Type B pancreatic cell (in vitro differentiated cells): ENCODE measurements around the gene SLC45A3. TPM values are rescaled to one million over a fixed set of nuclear protein-coding genes. Genes with fewer than 3 reads are reported as not detected.

Experiments used
- DNase-seq: peaks from one replicate; pipeline ENCODE4 v3.0.0; 2021; ENCODE audit warnings: mixed read lengths; ENCODE audit not compliant: unreplicated experiment; ENCODE audit errors: extremely low spot score
- H3K27ac Mint-ChIP-seq: 2 replicates; pipeline ENCODE4 v1.8.0; 2021; ENCODE audit warnings: mild to moderate bottlenecking, mixed read lengths
- H3K27me3 Mint-ChIP-seq: 2 replicates; pipeline ENCODE4 v1.8.0; 2021; ENCODE audit warnings: mixed read lengths
- H3K36me3 Mint-ChIP-seq: 2 replicates; pipeline ENCODE4 v1.8.0; 2021; ENCODE audit warnings: mixed read lengths
- H3K4me1 Mint-ChIP-seq: one replicate; pipeline ENCODE4 v1.8.0; 2021; ENCODE audit warnings: mixed read lengths; ENCODE audit not compliant: unreplicated experiment
- H3K4me3 Mint-ChIP-seq: 2 replicates; pipeline ENCODE4 v1.8.0; 2021; ENCODE audit warnings: mild to moderate bottlenecking, mixed read lengths
- H3K9me3 Mint-ChIP-seq: 2 replicates; pipeline ENCODE4 v1.8.0; 2021; ENCODE audit warnings: mixed read lengths
- total RNA-seq: library from RNA; stranded (reverse); gene quantifications from 2 replicates; pipeline ENCODE4 v1.2.1, GENCODE V29; 2021; ENCODE audit warnings: low replicate concordance
- TF ChIP-seq, protein P1 (sequence below): fragments of 200-600 bp; sonication (generic); conservative IDR thresholded peaks from 2 replicates; pipeline ENCODE4 v1.5.0; 2021; ENCODE audit warnings: antibody characterized with exemption, mild to moderate bottlenecking

Gene SLC45A3
- total RNA-seq, 1 donor from 2014 or later, result 4.2 TPM

- H3K36me3 Mint-ChIP-seq, result no peaks in the 10 kb centered on the region
- H3K9me3 Mint-ChIP-seq, result no peaks in the 10 kb centered on the region
- TF ChIP-seq, protein P1, sequence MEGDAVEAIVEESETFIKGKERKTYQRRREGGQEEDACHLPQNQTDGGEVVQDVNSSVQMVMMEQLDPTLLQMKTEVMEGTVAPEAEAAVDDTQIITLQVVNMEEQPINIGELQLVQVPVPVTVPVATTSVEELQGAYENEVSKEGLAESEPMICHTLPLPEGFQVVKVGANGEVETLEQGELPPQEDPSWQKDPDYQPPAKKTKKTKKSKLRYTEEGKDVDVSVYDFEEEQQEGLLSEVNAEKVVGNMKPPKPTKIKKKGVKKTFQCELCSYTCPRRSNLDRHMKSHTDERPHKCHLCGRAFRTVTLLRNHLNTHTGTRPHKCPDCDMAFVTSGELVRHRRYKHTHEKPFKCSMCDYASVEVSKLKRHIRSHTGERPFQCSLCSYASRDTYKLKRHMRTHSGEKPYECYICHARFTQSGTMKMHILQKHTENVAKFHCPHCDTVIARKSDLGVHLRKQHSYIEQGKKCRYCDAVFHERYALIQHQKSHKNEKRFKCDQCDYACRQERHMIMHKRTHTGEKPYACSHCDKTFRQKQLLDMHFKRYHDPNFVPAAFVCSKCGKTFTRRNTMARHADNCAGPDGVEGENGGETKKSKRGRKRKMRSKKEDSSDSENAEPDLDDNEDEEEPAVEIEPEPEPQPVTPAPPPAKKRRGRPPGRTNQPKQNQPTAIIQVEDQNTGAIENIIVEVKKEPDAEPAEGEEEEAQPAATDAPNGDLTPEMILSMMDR, result no peak
- no peak overlapping the region for H3K27ac Mint-ChIP-seq
- H3K4me3 Mint-ChIP-seq, result peak overlapping the region; percentile 28
- peaks cover 31% of the 10 kb centered on the region for H3K4me1 Mint-ChIP-seq
- peaks cover 5% of the 10 kb centered on the region for H3K27me3 Mint-ChIP-seq
- no peak for DNase-seq
These were observed 9.5 kb downstream of the SLC45A3 start for GRCh38 chr1:205670611-205671430.

DNA sequence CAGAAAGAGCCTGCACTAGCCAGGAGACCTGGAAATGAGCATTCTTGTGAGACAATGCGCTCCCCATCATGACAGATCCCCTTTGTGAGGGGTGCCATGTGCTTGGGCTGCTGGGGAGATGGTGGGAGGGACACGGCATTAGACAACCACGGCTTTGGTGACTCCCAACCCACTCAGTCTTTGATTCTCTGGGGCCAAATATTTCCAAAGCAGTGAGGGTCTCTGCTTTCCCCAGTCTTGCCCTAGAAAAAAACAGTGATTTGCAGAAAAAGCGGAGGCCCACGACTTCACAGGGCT is 10.2 kb downstream of the SLC45A3 start:
- H3K4me3 Mint-ChIP-seq, result no peak overlapping the region
- H3K9me3 Mint-ChIP-seq, result no peaks in the 10 kb centered on the region
- peaks cover 30% of the 10 kb centered on the region for H3K4me1 Mint-ChIP-seq
- no peaks in the 10 kb centered on the region for H3K36me3 Mint-ChIP-seq
- H3K27me3 Mint-ChIP-seq, result peaks cover 5% of the 10 kb centered on the region
- TF ChIP-seq, protein P1, result no peak
- no peak overlapping the region for H3K27ac Mint-ChIP-seq
- no peak for DNase-seq

DNA sequence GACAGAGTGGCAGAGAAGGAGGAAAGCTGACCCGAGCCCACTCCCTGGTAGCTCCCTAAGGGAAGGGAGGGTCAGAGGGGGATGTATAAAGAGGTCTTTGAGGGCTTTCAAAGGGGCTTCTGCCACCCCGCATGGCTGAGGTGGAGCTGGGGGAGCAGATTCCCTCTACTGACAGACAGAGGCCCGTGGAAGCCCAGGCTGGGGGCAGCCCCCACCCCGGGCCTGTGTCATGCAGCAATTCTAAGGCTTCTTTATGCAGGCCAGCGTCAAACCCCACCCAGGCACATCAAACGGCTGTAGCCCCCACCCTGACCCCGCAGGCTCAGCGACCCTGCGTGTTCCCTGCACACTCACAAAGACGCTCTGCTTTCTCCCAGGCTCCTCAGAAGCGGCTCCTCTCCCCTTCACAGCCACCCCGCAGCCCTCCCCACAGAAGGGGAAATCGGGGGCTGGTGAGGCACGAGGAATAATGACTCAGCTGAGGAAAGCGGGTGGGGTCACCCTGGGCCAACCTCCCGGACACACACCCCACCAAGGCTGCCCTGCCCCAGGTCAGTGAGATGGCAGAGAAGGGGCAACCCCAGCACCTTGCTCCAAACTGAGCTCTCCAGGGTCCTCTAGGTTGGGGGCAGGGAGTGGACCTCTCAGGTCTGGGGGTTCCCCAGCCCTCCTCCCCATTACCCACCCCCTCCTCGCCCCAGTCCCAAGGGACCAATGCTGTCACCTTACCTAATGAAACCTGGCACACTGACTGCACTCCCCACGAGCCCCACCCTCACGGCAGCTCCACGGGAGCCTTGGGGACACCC is 10.8 kb downstream of the SLC45A3 start:
- no peak overlapping the region for H3K27ac Mint-ChIP-seq
- no peak overlapping the region for H3K4me3 Mint-ChIP-seq
- peaks cover 5% of the 10 kb centered on the region for H3K27me3 Mint-ChIP-seq
- H3K4me1 Mint-ChIP-seq, result peaks cover 32% of the 10 kb centered on the region
- no peaks in the 10 kb centered on the region for H3K36me3 Mint-ChIP-seq
- no peaks in the 10 kb centered on the region for H3K9me3 Mint-ChIP-seq
- TF ChIP-seq, protein P1, result no peak
- DNase-seq, result no peak

GRCh38 chr1:205668951-205669340 is 11.4 kb downstream of the SLC45A3 start:
- TF ChIP-seq, protein P1, result no peak
- no peaks in the 10 kb centered on the region for H3K36me3 Mint-ChIP-seq
- H3K27ac Mint-ChIP-seq, result no peak overlapping the region
- peaks cover 5% of the 10 kb centered on the region for H3K27me3 Mint-ChIP-seq
- peaks cover 32% of the 10 kb centered on the region for H3K4me1 Mint-ChIP-seq
- no peaks in the 10 kb centered on the region for H3K9me3 Mint-ChIP-seq
- no peak for DNase-seq
- H3K4me3 Mint-ChIP-seq, result no peak overlapping the region

DNA sequence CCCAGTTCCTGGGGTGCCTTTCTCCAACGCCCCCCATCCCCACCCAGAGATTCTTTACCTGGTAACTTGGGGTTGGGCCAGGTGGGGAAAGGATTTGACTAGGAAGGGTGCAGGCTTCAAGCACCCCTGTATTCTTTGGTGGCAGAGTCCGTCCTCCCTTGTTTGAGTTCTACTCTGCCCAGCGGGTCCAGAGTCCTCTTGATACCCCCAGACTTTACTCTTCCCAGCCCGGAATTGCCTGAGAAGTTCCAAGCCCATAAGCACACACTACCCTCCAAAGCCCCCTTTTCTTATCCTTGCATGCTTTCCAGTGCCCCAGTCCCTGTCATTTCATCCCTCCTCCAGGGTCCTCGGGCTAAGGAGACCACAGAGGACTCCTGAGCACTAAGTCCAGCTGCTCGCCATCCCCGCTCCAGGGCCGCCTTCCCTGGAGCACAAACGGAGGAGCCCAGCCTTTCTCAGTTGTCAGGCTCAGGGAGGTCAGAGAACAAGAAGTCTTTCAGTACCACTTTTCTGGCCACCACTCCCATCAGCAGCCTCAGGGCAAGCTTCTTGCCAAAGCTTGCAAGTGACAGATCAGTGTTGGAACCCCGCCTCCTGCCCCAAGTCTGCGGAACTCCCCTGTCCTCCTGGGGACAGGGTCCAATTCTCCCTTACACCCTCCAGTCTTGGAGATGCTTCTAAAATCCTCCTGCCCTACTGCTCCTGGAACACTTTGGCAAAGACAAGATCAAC is 12.2 kb downstream of the SLC45A3 start:
- Mint-ChIP-seq H3K27me3 (peaks cover 5% of the 10 kb centered on the region), H3K4me1 (peaks cover 32% of the 10 kb centered on the region), H3K9me3 (no peaks in the 10 kb centered on the region), H3K27ac (no peak overlapping the region), H3K4me3 (peak overlapping the region; percentile 36), H3K36me3 (no peaks in the 10 kb centered on the region)
- no peak for DNase-seq
- TF ChIP-seq, protein P1, result no peak
